PC-9 (cell line): Measurements from ENCODE around the gene CPVL. TPM values are rescaled to one million over a fixed set of nuclear protein-coding genes. Genes with fewer than 3 reads are reported as not detected.

Experiments used
- BruUV-seq: library from RNA; stranded (reverse); fragments of 400-500 nt; replicated peaks from 2 replicates; lab custom pipeline; 2021; lab: Mats Ljungman, UMichigan
- CTCF ChIA-PET: fragments of 300-600 bp; sonication (Branson Sonifier 250); formaldehyde crosslinking; loops from one replicate; lab custom pipeline; 2022; ENCODE audit warnings: antibody characterized with exemption; lab: Charles Lee
- POLR2A ChIA-PET: fragments of 300-600 bp; sonication (Branson Sonifier 250); formaldehyde crosslinking; loops from one replicate; lab custom pipeline; 2022; ENCODE audit warnings: antibody characterized with exemption; ENCODE audit not compliant: unreplicated experiment; lab: Charles Lee
- DNase-seq, 2 experiments: peaks; one replicate each; pipeline versions ENCODE4 v3.0.0 to v3.0.0-alpha.2; 2015 to 2022; ENCODE audit warnings: mixed read lengths in 1 of 2
- H2AFZ ChIP-seq: fragments of 200-600 bp; sonication (generic); 2 replicates; pipeline ENCODE4 v1.8.1; 2017; ENCODE audit warnings: antibody characterized with exemption
- H3F3A ChIP-seq: fragments of 200-600 bp; sonication (generic); 2 replicates; pipeline ENCODE4 v1.8.1; 2017; ENCODE audit warnings: antibody characterized with exemption, mild to moderate bottlenecking, low read depth; ENCODE audit not compliant: insufficient read depth
- H3K27ac ChIP-seq: fragments of 200-600 bp; sonication (generic); 2 replicates; pipeline ENCODE4 v1.6.1; 2016; ENCODE audit warnings: mixed run types
- H3K27me3 ChIP-seq: fragments of 200-600 bp; sonication (generic); 2 replicates; pipeline ENCODE4 v1.6.1; 2016; ENCODE audit warnings: low read depth, mixed run types; ENCODE audit not compliant: insufficient read depth
- H3K36me3 ChIP-seq: fragments of 200-600 bp; sonication (generic); 2 replicates; pipeline ENCODE4 v1.6.1; 2016; ENCODE audit warnings: low read depth, mixed run types
- H3K4me1 ChIP-seq: fragments of 200-600 bp; sonication (generic); replicated peaks from 2 replicates; pipeline ENCODE4 v1.6.1; 2016; ENCODE audit warnings: mixed run types; ENCODE audit not compliant: insufficient read depth
- H3K4me2 ChIP-seq: fragments of 200-600 bp; sonication (generic); 2 replicates; pipeline ENCODE4 v1.6.1; 2017; ENCODE audit warnings: mixed run types
- H3K4me3 ChIP-seq: fragments of 200-600 bp; sonication (generic); 2 replicates; pipeline ENCODE4 v1.6.1; 2016; ENCODE audit warnings: mixed run types
- H3K79me2 ChIP-seq: fragments of 200-600 bp; sonication (generic); 2 replicates; pipeline ENCODE4 v1.6.1; 2017; ENCODE audit warnings: low read depth, mixed run types
- H3K9me2 ChIP-seq: fragments of 200-600 bp; sonication (generic); 2 replicates; pipeline ENCODE4 v1.8.1; 2017; ENCODE audit warnings: mild to moderate bottlenecking; ENCODE audit not compliant: insufficient read depth
- H3K9me3 ChIP-seq: fragments of 200-600 bp; sonication (generic); 2 replicates; pipeline ENCODE4 v1.8.1; 2016; ENCODE audit warnings: low read depth; ENCODE audit not compliant: insufficient read depth
- H4K20me1 ChIP-seq: fragments of 200-600 bp; sonication (generic); 2 replicates; pipeline ENCODE4 v1.8.1; 2017; ENCODE audit not compliant: insufficient read depth
- CTCF ChIP-seq: fragments of 200-600 bp; sonication (generic); conservative IDR thresholded peaks from 2 replicates; pipeline ENCODE4 v1.6.1; 2017; ENCODE audit warnings: mixed run types, antibody characterized with exemption, mild to moderate bottlenecking, moderate library complexity
- EZH2 ChIP-seq: fragments of 200-600 bp; sonication (generic); IDR thresholded peaks from 2 replicates; pipeline ENCODE4 v1.8.0; 2017; ENCODE audit warnings: antibody characterized with exemption, low read depth
- intact Hi-C: fragments of 100-400 bp; cut with micrococcal nuclease; formaldehyde crosslinking; loops from one replicate; pipeline ENCODE4 v1.10.0; 2022; ENCODE audit not compliant: unreplicated experiment
- total RNA-seq: library from RNA; stranded (reverse); gene quantifications from 2 replicates; pipeline ENCODE4 v1.2.3, GENCODE V29; 2021

CPVL gene
- total RNA-seq, 1 experiment from 2014 or later, result not detected

DNA sequence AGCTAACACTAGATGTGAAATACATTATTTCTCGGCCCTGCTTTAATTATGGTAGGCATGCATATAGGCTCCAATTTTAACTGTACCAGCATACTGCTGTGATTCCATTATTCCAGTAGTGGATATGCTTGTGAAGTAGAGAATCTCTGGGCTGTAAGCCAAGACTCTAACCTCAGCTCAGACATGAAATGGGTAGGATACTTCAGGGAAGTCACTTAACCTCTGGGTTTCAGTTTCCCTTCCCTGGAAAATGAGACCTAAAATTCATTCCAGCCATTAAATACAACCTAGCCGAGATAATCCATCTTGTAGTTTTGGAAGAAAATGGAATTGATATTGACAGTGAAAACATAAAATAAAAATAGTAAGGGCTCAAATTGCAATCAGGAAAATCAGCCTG, 128.6 kb downstream of the CPVL start:
- H3K79me2 ChIP-seq, result no peaks in the 10 kb centered on the region
- H3F3A ChIP-seq, result no peaks in the 10 kb centered on the region
- H4K20me1 ChIP-seq, result no peaks in the 10 kb centered on the region
- DNase-seq, result no peak
- intact Hi-C loops, result no loop called here
- no peak overlapping the region for H3K4me2 ChIP-seq
- H3K9me2 ChIP-seq, result no peaks in the 10 kb centered on the region
- BruUV-seq, result no TSS peak
- no peaks in the 10 kb centered on the region for H3K36me3 ChIP-seq
- no peak overlapping the region for H2AFZ ChIP-seq
- H3K27me3 ChIP-seq, result no peaks in the 10 kb centered on the region
- H3K4me1 ChIP-seq, result no peaks in the 10 kb centered on the region
- no peak overlapping the region for H3K4me3 ChIP-seq
- H3K9me3 ChIP-seq, result no peaks in the 10 kb centered on the region; the same call in 1 of the 2 replicates
- no peak overlapping the region for H3K27ac ChIP-seq
- ChIA-PET POLR2A (no interaction called here), CTCF (no interaction called here)
- TF ChIP-seq CTCF, result no peak
- TF ChIP-seq EZH2, result no peak

- POLR2A ChIA-PET, result no interaction called here
- Histone ChIP-seq H3K4me1 (no peaks in the 10 kb centered on the region), H3K36me3 (no peaks in the 10 kb centered on the region), H3F3A (no peaks in the 10 kb centered on the region), H3K9me2 (no peaks in the 10 kb centered on the region), H3K27ac (no peak overlapping the region), H3K4me3 (no peak overlapping the region), H4K20me1 (no peaks in the 10 kb centered on the region), H2AFZ (no peak overlapping the region), H3K4me2 (no peak overlapping the region), H3K9me3 (no peaks in the 10 kb centered on the region), H3K27me3 (no peaks in the 10 kb centered on the region), H3K79me2 (no peaks in the 10 kb centered on the region)
- no peak for TF ChIP-seq CTCF
- no TSS peak for BruUV-seq
- DNase-seq, result no peak
- CTCF ChIA-PET, result no interaction called here
- intact Hi-C loops, result no loop called here
These were observed 131.6 kb downstream of the CPVL start for GRCh38 chr7:29014725-29015124.

DNA sequence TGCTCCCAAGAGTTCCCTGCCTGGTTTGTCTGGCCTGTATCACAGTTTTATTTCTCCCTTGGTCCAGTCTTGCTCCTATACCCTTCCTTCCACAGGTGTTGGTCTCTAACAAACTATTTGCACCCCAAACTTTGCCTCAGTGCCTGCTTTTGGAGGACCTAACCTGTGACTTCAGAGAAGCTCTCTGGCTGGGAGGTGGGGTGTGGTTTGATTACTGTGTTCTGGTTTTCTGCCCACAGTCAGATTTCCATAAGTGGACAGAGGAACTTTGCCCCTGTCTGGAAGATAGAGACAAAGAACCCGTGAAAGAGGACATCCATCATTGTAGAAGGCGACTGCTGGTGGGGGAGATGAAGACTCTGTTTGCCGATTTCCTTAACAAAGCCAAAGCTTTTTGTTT, 132.4 kb downstream of the CPVL start:
- H3F3A ChIP-seq, result no peaks in the 10 kb centered on the region
- H3K9me2 ChIP-seq, result no peaks in the 10 kb centered on the region
- DNase-seq, result no peak
- H4K20me1 ChIP-seq, result no peaks in the 10 kb centered on the region
- no peak overlapping the region for H3K27ac ChIP-seq
- no peak for TF ChIP-seq CTCF
- no peak for TF ChIP-seq EZH2
- H3K4me3 ChIP-seq, result no peak overlapping the region
- intact Hi-C loops, result no loop called here
- BruUV-seq, result no TSS peak
- no peaks in the 10 kb centered on the region for H3K9me3 ChIP-seq
- ChIA-PET POLR2A (no interaction called here), CTCF (no interaction called here)
- H3K4me2 ChIP-seq, result no peak overlapping the region
- no peaks in the 10 kb centered on the region for H3K79me2 ChIP-seq
- H2AFZ ChIP-seq, result no peak overlapping the region
- no peaks in the 10 kb centered on the region for H3K27me3 ChIP-seq
- H3K36me3 ChIP-seq, result no peaks in the 10 kb centered on the region
- no peaks in the 10 kb centered on the region for H3K4me1 ChIP-seq
